ENCODE measurements around the gene GRIN2A.
A peak's percentile ranks its signal among the peaks of the same experiment; 100 is the strongest.

GRIN2A gene

GRCh38 chr16:10088380-10088793 is 93.8 kb downstream of the GRIN2A start:
- no peak overlapping the region for H3K4me3 ChIP-seq (ENCODE audit: extremely low read depth, insufficient read depth, low read length, poor library complexity, severe bottlenecking)
- peaks cover 11% of the 10 kb centered on the region for H3K4me1 ChIP-seq (ENCODE audit: control insufficient read depth, insufficient read depth, low read length, poor library complexity, severe bottlenecking)
- 24 to 36% methylated on average over 3 of the region's 7 CpGs for WGBS, 2 experiments (ENCODE audit: insufficient coverage in 2 of 2)
- peak overlapping the region; percentile 55 for H3K27ac ChIP-seq (ENCODE audit: low read depth, low read length, severe bottlenecking)
- no peaks in the 10 kb centered on the region for H3K36me3 ChIP-seq (ENCODE audit: control insufficient read depth, insufficient read depth, low read length)
- no peaks in the 10 kb centered on the region for H3K9me3 ChIP-seq (ENCODE audit: control insufficient read depth, low read length)

- Histone ChIP-seq H3K27ac (ENCODE audit: low read depth, low read length, severe bottlenecking) (no peak overlapping the region), H3K4me3 (ENCODE audit: extremely low read depth, insufficient read depth, low read length, poor library complexity, severe bottlenecking) (no peak overlapping the region), H3K9me3 (ENCODE audit: control insufficient read depth, low read length) (peaks cover 4% of the 10 kb centered on the region), H3K36me3 (ENCODE audit: control insufficient read depth, insufficient read depth, low read length) (no peaks in the 10 kb centered on the region), H3K4me1 (ENCODE audit: control insufficient read depth, insufficient read depth, low read length, poor library complexity, severe bottlenecking) (peaks cover 11% of the 10 kb centered on the region)
- 94 to 100% methylated on average over 3 of the region's 4 CpGs for WGBS, 2 experiments (ENCODE audit: insufficient coverage in 2 of 2)
Measured at GRCh38 chr16:10087151-10087550, 95.1 kb downstream of the GRIN2A start.

DNA sequence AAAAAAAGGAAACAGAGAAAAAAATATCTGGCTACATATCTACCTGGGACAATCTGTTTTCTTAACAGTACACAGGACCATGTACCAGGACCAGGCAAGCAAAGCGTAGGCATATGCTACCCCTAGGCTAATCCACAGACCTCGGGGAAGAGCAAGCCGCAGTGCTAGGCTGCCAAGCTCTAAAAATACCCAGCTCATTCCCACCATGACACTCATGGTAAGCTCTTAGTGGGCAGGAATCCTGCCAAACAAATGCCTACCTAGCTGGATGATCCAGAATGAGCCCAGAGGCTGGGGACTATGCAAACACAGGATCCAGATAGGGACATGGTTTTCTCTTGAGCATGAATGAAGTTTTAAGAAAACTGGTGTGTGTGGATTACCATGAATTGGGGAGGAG is 95.6 kb downstream of the GRIN2A start:
- no peaks in the 10 kb centered on the region for H3K36me3 ChIP-seq (ENCODE audit: control insufficient read depth, insufficient read depth, low read length)
- H3K4me3 ChIP-seq (ENCODE audit: extremely low read depth, insufficient read depth, low read length, poor library complexity, severe bottlenecking): no peak overlapping the region
- peaks cover 15% of the 10 kb centered on the region for H3K4me1 ChIP-seq (ENCODE audit: control insufficient read depth, insufficient read depth, low read length, poor library complexity, severe bottlenecking)
- H3K9me3 ChIP-seq (ENCODE audit: control insufficient read depth, low read length): peaks cover 4% of the 10 kb centered on the region
- 61% methylated on average over 3 of the region's 3 CpGs; no CpG with 5 or more reads in 1 of the 2 experiments for WGBS, 2 experiments (ENCODE audit: insufficient coverage in 2 of 2)
- no peak overlapping the region for H3K27ac ChIP-seq (ENCODE audit: low read depth, low read length, severe bottlenecking)

DNA sequence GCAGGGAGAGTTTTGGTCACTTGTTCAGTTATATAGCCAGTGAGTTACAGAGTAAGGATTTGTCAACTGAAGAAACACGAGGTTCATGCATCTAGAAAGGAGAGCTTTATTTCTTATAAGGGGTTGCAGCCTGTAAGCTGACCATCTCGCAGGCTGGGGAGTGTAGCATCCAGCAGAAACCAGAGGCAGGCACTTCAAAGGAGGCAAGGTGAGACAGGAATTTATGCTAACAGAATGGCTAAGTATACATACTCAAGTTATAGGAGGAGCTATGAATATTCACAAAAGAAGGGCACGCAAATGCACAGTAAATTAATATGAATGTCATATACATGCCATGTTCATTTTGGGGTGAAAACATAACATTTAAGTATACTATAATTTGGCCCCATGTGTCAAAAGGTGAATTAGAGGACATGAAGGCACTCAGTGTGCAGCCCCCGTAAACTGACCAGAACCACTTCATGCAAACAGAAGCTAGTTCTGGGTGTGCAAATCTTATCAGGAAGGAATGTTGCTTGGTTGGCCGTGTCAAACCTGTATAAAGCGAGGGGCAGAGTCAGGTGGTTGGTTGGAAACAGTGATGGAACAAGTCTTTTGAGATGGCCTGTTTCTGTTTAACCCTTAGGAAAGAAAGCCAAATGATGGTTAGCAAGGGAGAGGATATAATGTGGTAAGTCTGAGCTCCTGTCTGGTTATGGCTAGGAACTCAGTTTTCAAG is 97.0 kb downstream of the GRIN2A start:
- H3K36me3 ChIP-seq (ENCODE audit: control insufficient read depth, insufficient read depth, low read length): no peaks in the 10 kb centered on the region
- no peak overlapping the region for H3K4me3 ChIP-seq (ENCODE audit: extremely low read depth, insufficient read depth, low read length, poor library complexity, severe bottlenecking)
- 86 to 94% methylated on average over 5 of the region's 6 CpGs for WGBS, 2 experiments (ENCODE audit: insufficient coverage in 2 of 2)
- H3K4me1 ChIP-seq (ENCODE audit: control insufficient read depth, insufficient read depth, low read length, poor library complexity, severe bottlenecking): peaks cover 27% of the 10 kb centered on the region
- no peak overlapping the region for H3K27ac ChIP-seq (ENCODE audit: low read depth, low read length, severe bottlenecking)
- H3K9me3 ChIP-seq (ENCODE audit: control insufficient read depth, low read length): peaks cover 4% of the 10 kb centered on the region

DNA sequence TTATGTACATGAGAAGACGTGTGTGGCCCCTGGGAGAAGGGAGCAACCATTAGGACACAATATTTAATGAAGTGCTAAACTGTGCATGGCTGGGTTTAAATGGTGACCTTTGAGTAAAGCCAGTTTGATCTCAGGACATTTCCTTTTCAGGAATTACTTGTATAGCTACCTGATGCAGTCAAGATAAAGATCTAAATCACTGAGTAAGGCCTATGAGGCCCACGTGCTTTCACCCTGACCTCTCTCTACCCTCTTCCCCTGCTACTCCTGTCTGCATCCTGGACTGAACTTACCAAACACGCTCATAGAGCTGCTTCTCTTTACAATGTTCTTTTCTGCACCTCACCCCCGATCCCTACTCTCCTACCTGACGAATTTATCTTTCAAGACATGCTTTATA is 98.9 kb downstream of the GRIN2A start:
- WGBS, 2 experiments (ENCODE audit: insufficient coverage in 2 of 2): 81 to 87% methylated on average over 4 to 5 of the region's 5 CpGs
- Histone ChIP-seq H3K4me1 (ENCODE audit: control insufficient read depth, insufficient read depth, low read length, poor library complexity, severe bottlenecking) (peaks cover 39% of the 10 kb centered on the region), H3K4me3 (ENCODE audit: extremely low read depth, insufficient read depth, low read length, poor library complexity, severe bottlenecking) (no peak overlapping the region), H3K36me3 (ENCODE audit: control insufficient read depth, insufficient read depth, low read length) (no peaks in the 10 kb centered on the region), H3K27ac (ENCODE audit: low read depth, low read length, severe bottlenecking) (no peak overlapping the region), H3K9me3 (ENCODE audit: control insufficient read depth, low read length) (peaks cover 4% of the 10 kb centered on the region)

GRCh38 chr16:10081201-10081940 is 100.9 kb downstream of the GRIN2A start:
- Histone ChIP-seq H3K4me3 (ENCODE audit: extremely low read depth, insufficient read depth, low read length, poor library complexity, severe bottlenecking) (no peak overlapping the region), H3K27ac (ENCODE audit: low read depth, low read length, severe bottlenecking) (peak overlapping the region; percentile 94), H3K36me3 (ENCODE audit: control insufficient read depth, insufficient read depth, low read length) (no peaks in the 10 kb centered on the region), H3K4me1 (ENCODE audit: control insufficient read depth, insufficient read depth, low read length, poor library complexity, severe bottlenecking) (peaks cover 38% of the 10 kb centered on the region), H3K9me3 (ENCODE audit: control insufficient read depth, low read length) (peaks cover 4% of the 10 kb centered on the region)
- 100% methylated on average over 1 of the region's 1 CpG for WGBS, 2 experiments (ENCODE audit: insufficient coverage in 2 of 2)

DNA sequence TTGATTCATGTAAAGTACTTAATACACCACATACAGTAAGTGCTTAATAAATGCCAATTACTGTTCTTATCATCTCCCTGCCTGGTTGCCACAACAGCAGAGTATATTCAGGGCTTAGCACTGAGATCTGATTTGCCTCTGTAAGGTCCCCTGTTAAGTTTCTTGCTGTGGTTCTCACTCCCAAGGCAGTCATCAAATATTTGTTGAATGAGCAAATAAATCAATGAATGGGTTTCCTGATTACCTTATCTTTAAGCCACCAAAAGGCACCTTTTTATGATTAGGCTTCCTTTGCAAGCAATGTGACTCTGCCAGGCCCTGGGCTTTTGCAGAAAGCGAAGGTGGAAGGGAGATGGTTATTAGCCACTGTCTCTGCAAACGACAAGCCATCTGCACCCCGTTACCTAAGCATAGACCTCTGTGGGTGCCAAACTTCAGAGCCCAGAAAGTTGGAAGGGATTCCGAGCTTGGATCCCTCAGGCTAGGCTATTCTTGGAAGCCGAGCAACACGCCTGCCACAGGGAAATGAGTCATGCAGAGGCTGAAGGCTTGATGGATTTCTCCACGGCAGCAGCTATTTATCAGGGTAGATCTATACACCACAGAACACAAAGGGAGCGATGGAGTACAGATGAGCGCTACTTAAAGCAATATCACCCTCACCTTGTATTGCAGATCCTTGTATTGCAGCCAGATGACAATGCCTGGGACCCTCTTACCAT is 102.0 kb downstream of the GRIN2A start:
- no peak overlapping the region for H3K4me3 ChIP-seq (ENCODE audit: extremely low read depth, insufficient read depth, low read length, poor library complexity, severe bottlenecking)
- WGBS, 2 experiments (ENCODE audit: insufficient coverage in 2 of 2): 45% methylated on average over 6 to 7 of the region's 9 CpGs
- peaks cover 38% of the 10 kb centered on the region for H3K4me1 ChIP-seq (ENCODE audit: control insufficient read depth, insufficient read depth, low read length, poor library complexity, severe bottlenecking)
- H3K27ac ChIP-seq (ENCODE audit: low read depth, low read length, severe bottlenecking): peak overlapping the region; percentile 94
- no peaks in the 10 kb centered on the region for H3K36me3 ChIP-seq (ENCODE audit: control insufficient read depth, insufficient read depth, low read length)
- peaks cover 4% of the 10 kb centered on the region for H3K9me3 ChIP-seq (ENCODE audit: control insufficient read depth, low read length)

DNA sequence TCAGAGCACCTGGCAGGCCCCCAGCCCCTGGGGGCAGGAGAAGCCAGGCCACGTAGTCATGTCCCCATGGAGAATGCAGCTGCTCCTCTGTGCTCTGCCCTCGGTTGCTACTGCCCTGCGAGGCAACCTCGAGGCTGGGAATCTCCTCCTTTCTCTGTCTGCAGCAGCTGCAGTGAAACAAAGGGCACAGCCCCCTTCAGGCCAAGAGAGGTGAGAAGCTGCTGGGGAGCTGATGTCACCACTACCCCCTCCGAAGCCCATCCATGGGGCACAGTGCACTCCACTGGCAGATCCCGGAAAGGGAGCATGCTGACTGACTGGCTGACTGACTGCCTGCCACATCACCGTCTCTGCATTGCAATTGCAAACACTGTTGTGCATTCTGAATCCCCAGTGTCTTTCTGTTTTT is 103.7 kb downstream of the GRIN2A start:
- Histone ChIP-seq H3K9me3 (ENCODE audit: control insufficient read depth, low read length) (peaks cover 4% of the 10 kb centered on the region), H3K4me1 (ENCODE audit: control insufficient read depth, insufficient read depth, low read length, poor library complexity, severe bottlenecking) (peaks cover 38% of the 10 kb centered on the region), H3K4me3 (ENCODE audit: extremely low read depth, insufficient read depth, low read length, poor library complexity, severe bottlenecking) (no peak overlapping the region), H3K27ac (ENCODE audit: low read depth, low read length, severe bottlenecking) (peak overlapping the region; percentile 94), H3K36me3 (ENCODE audit: control insufficient read depth, insufficient read depth, low read length) (no peaks in the 10 kb centered on the region)
- 37 to 40% methylated on average over 7 of the region's 7 CpGs for WGBS, 2 experiments (ENCODE audit: insufficient coverage in 2 of 2)

- Histone ChIP-seq H3K4me3 (ENCODE audit: extremely low read depth, insufficient read depth, low read length, poor library complexity, severe bottlenecking) (no peak overlapping the region), H3K9me3 (ENCODE audit: control insufficient read depth, low read length) (peaks cover 4% of the 10 kb centered on the region), H3K4me1 (ENCODE audit: control insufficient read depth, insufficient read depth, low read length, poor library complexity, severe bottlenecking) (peaks cover 38% of the 10 kb centered on the region), H3K36me3 (ENCODE audit: control insufficient read depth, insufficient read depth, low read length) (no peaks in the 10 kb centered on the region), H3K27ac (ENCODE audit: low read depth, low read length, severe bottlenecking) (no peak overlapping the region)
- WGBS, 2 experiments (ENCODE audit: insufficient coverage in 2 of 2): 85 to 100% methylated on average over 3 of the region's 6 CpGs
Measured at GRCh38 chr16:10077861-10078260, 104.4 kb downstream of the GRIN2A start.

DNA sequence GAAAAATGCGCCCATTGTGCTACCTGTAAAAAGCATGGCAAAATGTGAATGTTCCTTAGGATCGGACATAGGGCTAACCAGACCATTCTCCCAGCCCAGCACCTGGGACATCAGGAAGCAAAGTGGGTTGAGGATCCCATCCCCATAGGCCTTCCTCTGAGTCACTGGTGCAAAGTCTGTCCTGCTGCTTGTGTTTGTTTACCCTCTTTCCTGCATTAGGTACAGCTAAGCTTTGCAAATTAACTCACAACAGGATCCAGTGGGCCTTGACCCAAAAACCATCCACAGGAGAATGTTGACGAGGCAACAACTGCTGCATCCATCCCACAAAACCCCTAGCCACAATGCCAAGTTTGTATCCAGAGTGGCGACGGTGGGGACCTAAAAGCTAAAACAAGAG is 106.2 kb downstream of the GRIN2A start:
- Histone ChIP-seq H3K4me3 (ENCODE audit: extremely low read depth, insufficient read depth, low read length, poor library complexity, severe bottlenecking) (no peak overlapping the region), H3K27ac (ENCODE audit: low read depth, low read length, severe bottlenecking) (no peak overlapping the region), H3K9me3 (ENCODE audit: control insufficient read depth, low read length) (no peaks in the 10 kb centered on the region), H3K4me1 (ENCODE audit: control insufficient read depth, insufficient read depth, low read length, poor library complexity, severe bottlenecking) (peaks cover 28% of the 10 kb centered on the region), H3K36me3 (ENCODE audit: control insufficient read depth, insufficient read depth, low read length) (no peaks in the 10 kb centered on the region)
- 82 to 88% methylated on average over 4 to 5 of the region's 5 CpGs for WGBS, 2 experiments (ENCODE audit: insufficient coverage in 2 of 2)
